NT2/D1 (cell line): ENCODE results near the gene PCSK1.

ENCODE experiments used
- DNase-seq: peaks from one replicate; pipeline ENCODE4 v3.0.0-alpha.2; 2011; ENCODE audit warnings: low read depth, low spot score
- H3K27me3 ChIP-seq: 2 replicates; pipeline ENCODE4 v1.6.0; 2011; ENCODE audit warnings: mild to moderate bottlenecking; ENCODE audit not compliant: insufficient read length, insufficient read depth
- H3K36me3 ChIP-seq: 2 replicates; pipeline ENCODE4 v1.6.1; 2011; ENCODE audit warnings: mild to moderate bottlenecking, low read length, mixed read lengths; ENCODE audit not compliant: insufficient read depth, insufficient read length
- H3K4me1 ChIP-seq: 2 replicates; pipeline ENCODE4 v1.5.1; 2011; ENCODE audit not compliant: insufficient read depth, insufficient read length
- H3K4me3 ChIP-seq: 2 replicates; pipeline ENCODE4 v1.5.1; 2011; ENCODE audit warnings: low read depth; ENCODE audit not compliant: insufficient read length
- H3K9ac ChIP-seq: 2 replicates; pipeline ENCODE4 v1.6.0; 2011; ENCODE audit warnings: low read depth; ENCODE audit not compliant: insufficient read length
- H3K9me3 ChIP-seq: 2 replicates; pipeline ENCODE4 v1.5.1; 2011; ENCODE audit warnings: mild to moderate bottlenecking, low read length; ENCODE audit not compliant: insufficient read depth
- SUZ12 ChIP-seq: IDR thresholded peaks from 2 replicates; pipeline ENCODE4 v1.6.1; 2011; ENCODE audit not compliant: insufficient read length, insufficient read depth; ENCODE audit errors: extremely low read depth
- YY1 ChIP-seq: IDR thresholded peaks from 2 replicates; pipeline ENCODE4 v1.6.1; 2011; ENCODE audit not compliant: insufficient read length, insufficient read depth
- ZNF274 ChIP-seq: IDR thresholded peaks from 2 replicates; pipeline ENCODE4 v1.6.1; 2011; ENCODE audit warnings: mild to moderate bottlenecking, low read depth, low read length

The PCSK1 gene

DNA sequence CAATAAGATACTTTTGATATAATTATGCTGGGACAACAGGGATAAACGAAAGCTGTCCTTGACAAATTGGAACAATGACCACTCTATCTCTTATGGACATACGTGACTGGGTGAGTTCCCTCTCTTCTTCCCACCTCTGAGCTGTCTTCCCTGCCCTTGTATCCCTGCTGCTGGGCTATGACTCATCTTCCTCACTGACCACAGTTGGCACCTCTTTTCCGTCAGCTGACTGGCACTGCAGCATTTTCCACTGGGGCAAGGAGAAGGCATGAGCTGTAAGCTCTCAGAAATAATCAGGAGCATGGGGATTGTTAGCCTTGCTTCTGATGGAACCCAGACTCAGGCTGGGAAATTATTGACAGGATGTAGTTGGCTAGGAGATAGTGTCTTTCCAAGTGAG, 48.7 kb downstream of the PCSK1 start:
- Histone ChIP-seq H3K27me3 (no peaks in the 10 kb centered on the region), H3K9ac (no peak overlapping the region), H3K4me3 (no peak overlapping the region), H3K4me1 (no peaks in the 10 kb centered on the region), H3K9me3 (no peaks in the 10 kb centered on the region), H3K36me3 (no peaks in the 10 kb centered on the region)
- TF ChIP-seq ZNF274: no peak
- TF ChIP-seq SUZ12: no peak
- no peak for TF ChIP-seq YY1
- no peak for DNase-seq

DNA sequence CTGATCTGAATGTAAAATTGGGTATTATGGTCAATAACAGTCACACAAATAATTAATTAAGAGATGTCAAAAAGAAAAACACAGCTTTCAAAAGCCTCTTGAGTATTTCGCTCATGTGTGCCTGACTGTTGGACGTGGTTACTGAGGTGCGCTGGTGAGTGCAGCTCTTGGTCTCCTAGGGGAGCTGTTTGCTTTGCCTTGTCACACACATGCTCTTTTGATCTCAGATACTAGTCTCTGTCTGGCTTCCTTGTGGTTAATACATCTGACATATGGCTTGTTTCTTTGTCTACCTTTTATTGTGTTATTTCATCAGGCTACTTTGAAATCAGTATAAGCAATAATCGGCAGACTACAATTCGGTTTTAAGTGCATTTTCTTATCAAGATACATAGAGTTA, 51.5 kb downstream of the PCSK1 start:
- no peak for DNase-seq
- Histone ChIP-seq H3K27me3 (no peaks in the 10 kb centered on the region), H3K9me3 (no peaks in the 10 kb centered on the region), H3K4me3 (no peak overlapping the region), H3K9ac (no peak overlapping the region), H3K36me3 (no peaks in the 10 kb centered on the region), H3K4me1 (no peaks in the 10 kb centered on the region)
- TF ChIP-seq ZNF274 (no peak), YY1 (no peak), SUZ12 (no peak)

GRCh38 chr5:96379896-96380295, 53.2 kb downstream of the PCSK1 start:
- Histone ChIP-seq H3K36me3 (no peaks in the 10 kb centered on the region), H3K4me1 (no peaks in the 10 kb centered on the region), H3K9me3 (no peaks in the 10 kb centered on the region), H3K9ac (no peak overlapping the region), H3K27me3 (no peaks in the 10 kb centered on the region), H3K4me3 (no peak overlapping the region)
- TF ChIP-seq SUZ12 (no peak), YY1 (no peak), ZNF274 (no peak)
- DNase-seq: no peak

DNA sequence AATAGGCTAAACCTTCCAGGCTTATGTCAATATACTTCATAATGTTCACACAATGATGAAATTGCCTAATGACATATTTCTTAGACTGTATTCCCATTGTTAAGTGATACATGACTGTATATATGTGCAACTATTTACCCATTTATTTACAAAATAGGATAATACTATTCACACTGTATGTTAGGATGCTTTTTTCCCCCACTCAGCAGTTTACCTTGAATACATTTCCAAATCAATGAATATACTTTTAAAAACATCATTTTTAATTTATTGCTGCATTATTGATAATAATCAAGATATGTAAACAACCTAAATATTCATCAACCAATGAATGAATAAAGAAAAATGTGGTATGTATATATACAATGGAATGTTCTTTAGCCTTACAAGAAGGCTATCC, 55.5 kb downstream of the PCSK1 start:
- H3K4me3 ChIP-seq: no peak overlapping the region
- H3K9ac ChIP-seq: no peak overlapping the region
- no peaks in the 10 kb centered on the region for H3K4me1 ChIP-seq
- no peak for TF ChIP-seq YY1
- TF ChIP-seq ZNF274: no peak
- TF ChIP-seq SUZ12: no peak
- H3K9me3 ChIP-seq: no peaks in the 10 kb centered on the region
- no peak for DNase-seq
- H3K36me3 ChIP-seq: no peaks in the 10 kb centered on the region
- H3K27me3 ChIP-seq: no peaks in the 10 kb centered on the region

- no peaks in the 10 kb centered on the region for H3K36me3 ChIP-seq
- no peak overlapping the region for H3K9ac ChIP-seq
- H3K9me3 ChIP-seq: no peaks in the 10 kb centered on the region
- H3K4me1 ChIP-seq: no peaks in the 10 kb centered on the region
- no peak for DNase-seq
- H3K4me3 ChIP-seq: no peak overlapping the region
- no peaks in the 10 kb centered on the region for H3K27me3 ChIP-seq
- no peak for TF ChIP-seq ZNF274
- no peak for TF ChIP-seq YY1
- TF ChIP-seq SUZ12: no peak
Observed at GRCh38 chr5:96377167-96377566, 55.9 kb downstream of the PCSK1 start.

- Histone ChIP-seq H3K27me3 (no peaks in the 10 kb centered on the region), H3K4me3 (no peak overlapping the region), H3K4me1 (no peaks in the 10 kb centered on the region), H3K36me3 (no peaks in the 10 kb centered on the region), H3K9me3 (no peaks in the 10 kb centered on the region), H3K9ac (no peak overlapping the region)
- TF ChIP-seq YY1 (no peak), SUZ12 (no peak), ZNF274 (no peak)
- no peak for DNase-seq
Observed at GRCh38 chr5:96374653-96375052, 58.4 kb downstream of the PCSK1 start.

GRCh38 chr5:96373381-96373733, 59.7 kb downstream of the PCSK1 start:
- Histone ChIP-seq H3K9me3 (no peaks in the 10 kb centered on the region), H3K4me3 (no peak overlapping the region), H3K4me1 (no peaks in the 10 kb centered on the region), H3K9ac (no peak overlapping the region), H3K36me3 (no peaks in the 10 kb centered on the region), H3K27me3 (no peaks in the 10 kb centered on the region)
- no peak for DNase-seq
- TF ChIP-seq SUZ12: no peak
- TF ChIP-seq YY1: no peak
- TF ChIP-seq ZNF274: no peak

- DNase-seq: no peak
- TF ChIP-seq ZNF274: no peak
- TF ChIP-seq YY1: no peak
- TF ChIP-seq SUZ12: no peak
- Histone ChIP-seq H3K9me3 (no peaks in the 10 kb centered on the region), H3K27me3 (no peaks in the 10 kb centered on the region), H3K4me1 (no peaks in the 10 kb centered on the region), H3K4me3 (no peak overlapping the region), H3K9ac (no peak overlapping the region), H3K36me3 (no peaks in the 10 kb centered on the region)
Observed at GRCh38 chr5:96372726-96373380, 60.2 kb downstream of the PCSK1 start.
